HG02759 (cell line): Measurements from ENCODE around the gene LMX1B.
"Not testable (repeated sequence)": the region's sequence is repeated elsewhere in the genome, so short reads cannot be mapped to it uniquely, and the experiment has no call there.

Experiments
- ATAC-seq: cut with Tn5 transposase; IDR thresholded peaks from one replicate; pipeline ENCODE4 v1.9.1; 2021; ENCODE audit warnings: mild to moderate bottlenecking, moderate library complexity; ENCODE audit not compliant: unreplicated experiment

Gene LMX1B

GRCh38 chr9:126705767-126706697, 92.3 kb downstream of the LMX1B start:
- ATAC-seq = no peak

- ATAC-seq = no peak
Observed at GRCh38 chr9:126706698-126707053, 92.9 kb downstream of the LMX1B start.

GRCh38 chr9:126707083-126707482, 93.4 kb downstream of the LMX1B start:
- no peak for ATAC-seq

- not testable (repeated sequence) for ATAC-seq
Observed at GRCh38 chr9:126707712-126708111, 94.0 kb downstream of the LMX1B start.

DNA sequence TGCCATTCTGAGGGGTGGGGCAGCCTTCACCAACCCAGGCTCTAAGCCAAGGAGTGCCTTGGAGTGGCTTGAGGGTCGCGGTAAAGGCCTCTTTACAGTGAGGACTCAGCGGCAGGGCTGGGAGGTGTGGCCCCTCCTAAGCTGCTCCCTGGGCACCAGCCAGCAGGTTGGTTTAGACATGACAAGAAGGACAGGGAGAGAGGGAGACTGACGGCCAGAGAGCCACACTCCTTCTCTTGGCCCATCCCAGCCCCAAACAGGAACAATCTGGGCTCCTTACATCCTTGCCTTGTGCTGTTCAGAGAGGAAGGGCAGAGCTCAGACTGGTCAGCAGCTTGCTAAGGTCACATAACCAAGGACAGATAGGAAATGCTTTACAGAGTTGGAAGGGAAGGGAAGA, 94.5 kb downstream of the LMX1B start:
- ATAC-seq = no peak

- ATAC-seq = no peak
Observed at GRCh38 chr9:126709241-126709640, 95.5 kb downstream of the LMX1B start.

- ATAC-seq = no peak
Observed at GRCh38 chr9:126715382-126715781, 101.7 kb downstream of the LMX1B start.

DNA sequence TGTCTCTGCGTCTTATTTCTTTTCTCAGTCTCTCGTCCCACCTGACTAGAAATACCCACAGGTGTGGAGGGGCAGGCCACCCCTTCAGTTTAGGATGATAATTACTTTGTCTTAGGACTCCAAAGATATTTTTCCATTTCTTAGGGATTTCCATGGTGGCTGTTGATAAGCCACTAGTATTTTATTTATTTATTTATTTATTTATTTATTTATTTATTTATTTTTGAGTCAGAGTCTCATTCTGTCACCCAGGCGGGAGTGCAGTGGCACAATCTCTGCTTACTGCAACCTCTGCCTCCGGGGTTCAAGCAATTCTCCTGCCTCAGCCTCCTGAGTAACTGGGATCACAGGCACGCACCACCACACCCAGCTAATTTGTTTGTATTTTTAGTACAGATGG, 103.7 kb downstream of the LMX1B start:
- not testable (repeated sequence) for ATAC-seq

- ATAC-seq = peak; percentile 43
Observed at GRCh38 chr9:126719618-126720031, 105.9 kb downstream of the LMX1B start.

DNA sequence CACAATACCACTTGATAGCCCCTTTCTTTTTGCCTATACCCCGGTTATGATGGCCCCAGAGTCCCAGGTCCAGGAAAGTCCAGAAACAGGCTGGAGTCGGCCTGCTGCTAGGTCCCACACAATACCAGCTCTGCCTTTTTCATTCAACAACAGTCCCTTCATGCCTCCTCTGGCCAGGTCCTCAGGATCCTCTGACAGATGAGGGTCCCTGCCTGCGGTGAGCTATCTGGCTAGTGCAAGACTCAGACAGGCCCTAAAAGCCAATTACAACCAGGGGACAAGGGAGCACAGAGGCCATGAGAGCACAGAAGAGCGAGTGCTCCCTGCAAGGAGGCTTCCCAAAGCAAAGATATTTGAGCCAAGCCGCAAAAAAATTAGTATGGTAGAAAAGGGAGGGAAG, 106.3 kb downstream of the LMX1B start:
- no peak for ATAC-seq

DNA sequence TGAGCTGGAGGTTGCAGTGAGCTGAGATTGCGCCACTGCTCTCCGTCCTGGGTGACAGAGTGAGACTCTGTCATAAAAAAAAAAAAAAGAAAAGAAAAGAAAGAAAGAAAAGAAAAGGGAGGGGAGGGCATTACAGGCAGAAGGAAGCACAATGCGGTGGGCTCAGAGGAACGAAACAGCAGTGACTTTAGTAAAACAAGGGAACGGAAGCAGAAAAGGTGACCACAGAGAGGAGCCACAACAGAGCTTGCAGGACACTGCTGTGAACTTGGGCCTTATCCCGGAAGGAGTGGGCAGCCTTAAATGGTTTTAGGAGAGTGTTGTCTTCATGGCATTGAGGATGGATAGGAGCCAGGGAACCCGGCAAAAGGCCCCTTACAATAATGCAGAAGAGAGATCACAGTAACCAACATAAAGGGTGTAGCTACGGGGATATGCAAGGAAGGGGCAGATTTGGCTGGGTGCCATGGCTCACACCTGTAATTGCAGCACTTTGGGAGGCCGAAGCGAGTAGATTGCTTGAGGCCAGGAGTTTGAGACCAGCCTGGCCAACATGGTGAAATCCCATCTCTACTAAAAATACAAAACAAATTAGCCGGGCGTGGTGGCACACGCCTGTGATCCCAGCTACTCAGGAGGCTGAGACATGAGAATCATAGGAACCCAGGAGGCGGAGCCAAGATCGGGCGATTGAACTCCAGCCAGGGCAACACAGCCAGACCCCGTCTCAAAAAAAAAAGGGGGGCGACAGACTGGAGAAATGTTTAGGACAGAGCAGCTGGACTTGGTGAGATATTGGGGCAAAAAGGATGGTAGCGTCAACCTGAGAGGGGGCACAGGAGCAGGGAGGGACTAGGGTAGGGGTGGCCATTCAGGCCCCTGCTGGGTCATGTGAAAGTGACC, 107.2 kb downstream of the LMX1B start:
- ATAC-seq = no peak

GRCh38 chr9:126721564-126721981, 107.8 kb downstream of the LMX1B start:
- no peak for ATAC-seq

DNA sequence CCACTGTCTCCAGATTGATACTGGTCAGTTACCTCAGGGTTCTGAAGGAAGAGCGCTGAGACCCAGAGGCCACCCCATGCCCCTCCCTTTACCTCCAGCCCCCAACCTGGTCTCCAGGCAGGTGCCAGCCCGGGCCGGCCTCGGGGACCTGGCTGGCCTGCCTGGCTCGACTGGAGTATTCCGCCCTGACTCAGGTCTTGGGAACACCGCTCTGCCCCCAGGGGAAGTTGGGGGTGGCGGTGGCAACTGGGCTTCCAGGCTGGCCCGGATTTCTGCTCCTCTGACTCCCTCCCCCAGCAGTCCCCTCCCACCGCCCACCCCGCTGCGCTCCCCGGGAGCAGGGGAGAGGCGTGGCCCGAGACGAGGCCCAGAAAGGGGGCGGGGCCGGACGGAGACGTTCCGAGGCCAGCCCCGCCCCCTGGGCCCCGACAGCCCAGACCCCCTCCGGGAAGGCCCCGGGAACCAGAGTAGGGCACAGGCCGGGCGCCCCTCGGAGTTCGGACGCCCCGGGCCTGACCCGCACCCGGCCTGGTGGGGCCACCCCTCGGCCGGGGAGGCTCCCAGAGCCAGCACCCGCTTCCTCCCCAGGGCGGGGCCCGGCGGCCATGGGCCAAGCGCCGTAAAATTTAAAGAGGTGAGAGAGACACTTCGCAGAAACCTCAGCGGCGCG, 108.7 kb downstream of the LMX1B start:
- ATAC-seq = peak; percentile 82

- peak; percentile 36 for ATAC-seq
Observed at GRCh38 chr9:126722922-126723806, 109.4 kb downstream of the LMX1B start.

- no peak for ATAC-seq
Observed at GRCh38 chr9:126723807-126724172, 110.1 kb downstream of the LMX1B start.

DNA sequence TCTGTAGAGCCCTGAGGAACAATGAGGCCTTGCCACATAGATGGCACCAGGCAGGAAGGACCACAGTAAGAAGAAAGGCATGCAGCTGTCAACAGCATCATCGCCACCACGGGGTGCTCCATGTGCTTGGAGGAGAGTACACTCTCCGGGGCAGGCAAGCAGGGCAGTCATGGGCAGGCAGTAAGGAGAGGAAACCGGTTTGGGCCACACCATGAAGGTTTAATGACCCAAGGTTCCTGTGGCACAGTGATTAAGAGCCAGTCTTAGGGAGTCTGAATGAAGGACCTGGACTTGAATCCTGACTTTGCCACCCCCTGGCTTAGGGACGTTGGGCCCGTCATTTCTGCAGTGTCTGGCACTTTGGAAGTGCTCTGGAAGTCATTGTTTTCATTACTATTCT, 110.5 kb downstream of the LMX1B start:
- ATAC-seq = no peak

DNA sequence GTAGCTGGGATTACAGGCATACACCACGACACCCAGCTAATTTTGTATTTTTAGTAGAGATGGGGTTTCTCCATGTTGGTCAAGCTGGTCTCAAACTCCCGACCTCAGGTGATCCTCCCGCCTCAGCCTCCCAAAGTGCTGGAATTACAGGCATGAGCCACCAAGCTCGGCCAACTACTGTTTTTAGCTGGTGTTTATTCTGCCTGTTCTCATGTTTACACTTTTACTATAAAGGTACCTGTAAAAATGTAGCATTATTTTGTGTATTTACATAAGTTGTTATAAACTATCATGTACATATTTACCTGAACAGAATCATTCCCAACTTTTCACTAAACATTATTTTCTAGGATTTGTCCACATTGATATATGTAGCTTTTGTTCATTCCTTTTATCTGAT, 111.8 kb downstream of the LMX1B start:
- ATAC-seq = not testable (repeated sequence)

GRCh38 chr9:126728210-126728609, 114.5 kb downstream of the LMX1B start:
- not testable (repeated sequence) for ATAC-seq

DNA sequence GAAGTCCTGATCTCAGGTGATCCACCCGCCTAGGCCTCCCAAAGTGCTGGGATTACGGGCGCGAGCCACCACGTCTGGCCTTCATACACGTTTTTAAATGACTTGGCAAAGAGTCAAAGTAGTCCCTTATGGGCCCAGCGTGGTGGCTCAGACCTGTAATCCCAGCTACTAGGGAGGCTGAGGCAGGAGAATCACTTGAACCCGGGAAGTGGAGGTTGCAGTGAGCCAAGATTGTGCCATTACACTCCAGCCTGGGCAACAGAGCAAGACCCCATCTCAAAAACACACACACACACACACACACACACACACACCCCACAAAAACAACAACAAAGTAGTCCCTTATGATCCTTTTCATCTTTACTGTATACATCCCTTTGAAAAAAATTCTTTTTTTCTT, 116.9 kb downstream of the LMX1B start:
- not testable (repeated sequence) for ATAC-seq

GRCh38 chr9:126733005-126733404, 119.3 kb downstream of the LMX1B start:
- ATAC-seq = no peak
